ENCODE data around the gene EDA.

EDA gene

DNA sequence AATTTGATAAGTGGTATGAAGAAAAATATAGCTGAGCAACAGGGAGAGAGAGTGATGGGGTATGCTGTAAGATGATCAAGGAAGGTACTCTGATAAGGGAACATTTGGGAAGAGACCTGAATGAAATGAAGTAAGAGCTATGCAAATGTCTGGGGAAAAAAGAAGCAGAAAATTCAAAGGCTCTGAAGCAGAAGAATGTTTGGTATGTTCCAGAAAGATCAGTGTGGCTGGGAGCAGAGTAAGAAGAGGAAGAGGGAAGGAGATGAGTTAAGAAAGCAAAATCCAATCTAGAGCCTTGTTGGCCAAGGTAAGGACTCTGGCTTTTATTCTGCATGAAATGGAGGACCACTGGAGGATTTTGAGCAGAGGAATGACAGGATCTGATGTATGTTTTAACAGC is 343.8 kb downstream of the EDA start:
- ChIA-PET POLR2A (no interaction called here), CTCF (no interaction called here)
- DNase-seq (ENCODE audit: extremely low spot score), result no peak
- TF ChIP-seq, protein P1, sequence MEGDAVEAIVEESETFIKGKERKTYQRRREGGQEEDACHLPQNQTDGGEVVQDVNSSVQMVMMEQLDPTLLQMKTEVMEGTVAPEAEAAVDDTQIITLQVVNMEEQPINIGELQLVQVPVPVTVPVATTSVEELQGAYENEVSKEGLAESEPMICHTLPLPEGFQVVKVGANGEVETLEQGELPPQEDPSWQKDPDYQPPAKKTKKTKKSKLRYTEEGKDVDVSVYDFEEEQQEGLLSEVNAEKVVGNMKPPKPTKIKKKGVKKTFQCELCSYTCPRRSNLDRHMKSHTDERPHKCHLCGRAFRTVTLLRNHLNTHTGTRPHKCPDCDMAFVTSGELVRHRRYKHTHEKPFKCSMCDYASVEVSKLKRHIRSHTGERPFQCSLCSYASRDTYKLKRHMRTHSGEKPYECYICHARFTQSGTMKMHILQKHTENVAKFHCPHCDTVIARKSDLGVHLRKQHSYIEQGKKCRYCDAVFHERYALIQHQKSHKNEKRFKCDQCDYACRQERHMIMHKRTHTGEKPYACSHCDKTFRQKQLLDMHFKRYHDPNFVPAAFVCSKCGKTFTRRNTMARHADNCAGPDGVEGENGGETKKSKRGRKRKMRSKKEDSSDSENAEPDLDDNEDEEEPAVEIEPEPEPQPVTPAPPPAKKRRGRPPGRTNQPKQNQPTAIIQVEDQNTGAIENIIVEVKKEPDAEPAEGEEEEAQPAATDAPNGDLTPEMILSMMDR (IDR thresholded peaks at IDR 0.05; ENCODE audit: control extremely low read depth, extremely low read depth, low read depth, missing control alignments), result no peak

DNA sequence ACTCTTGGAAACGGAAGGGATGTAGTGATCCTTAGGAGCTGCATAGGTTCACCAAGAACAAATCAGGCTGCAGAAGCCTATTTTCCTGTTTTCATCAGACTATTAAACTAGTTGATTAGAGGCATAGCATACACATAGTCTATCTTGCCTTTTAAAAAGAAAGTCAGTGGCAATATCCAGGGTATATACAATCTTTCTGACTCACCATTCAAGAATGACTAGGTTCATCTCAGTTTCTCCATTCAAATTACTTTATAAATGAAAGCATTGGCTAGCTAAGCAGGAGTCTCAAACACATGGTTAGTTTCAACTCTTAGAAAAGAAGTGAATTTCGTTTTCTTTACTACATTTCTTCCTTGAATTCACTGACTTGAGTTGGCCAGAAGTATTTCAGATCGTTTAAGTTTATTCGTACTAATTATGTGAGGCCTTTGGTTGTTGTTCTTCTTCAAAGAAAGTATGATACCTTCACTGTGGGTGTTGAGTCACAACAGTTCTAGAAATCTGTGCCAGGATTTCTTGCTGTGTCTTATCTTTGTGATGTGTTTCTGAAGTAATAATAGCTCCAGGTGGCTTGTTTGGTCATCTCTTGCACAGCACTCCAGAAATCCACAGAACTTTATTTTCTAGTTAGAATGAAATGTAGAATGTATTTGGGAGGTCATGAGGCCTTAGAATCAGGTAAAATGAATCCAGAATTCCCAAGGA is 345.6 kb downstream of the EDA start:
- ChIA-PET CTCF (no interaction called here), POLR2A (no interaction called here)
- TF ChIP-seq, protein P1 (IDR thresholded peaks at IDR 0.05; ENCODE audit: control extremely low read depth, extremely low read depth, low read depth, missing control alignments), result no peak

DNA sequence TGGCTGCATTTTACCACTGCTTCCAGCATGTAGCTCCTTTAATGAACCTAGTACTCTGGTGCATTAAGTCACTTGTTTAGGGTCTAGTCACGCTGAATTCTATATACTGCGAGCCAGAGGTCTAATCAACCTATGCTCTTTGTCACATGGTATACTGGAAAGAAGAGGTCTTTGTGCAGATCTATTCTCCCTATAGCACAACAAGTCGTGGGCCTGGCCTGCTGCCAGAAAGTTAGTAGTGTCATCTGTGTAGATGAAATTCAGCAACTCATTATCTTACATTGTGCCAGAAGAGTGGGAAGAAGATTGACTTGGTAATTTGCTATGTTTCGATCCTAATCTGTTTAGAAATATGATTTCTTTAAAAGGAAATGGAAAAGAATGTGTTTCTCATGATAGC is 353.0 kb downstream of the EDA start:
- no peak for DNase-seq (ENCODE audit: extremely low spot score)
- TF ChIP-seq, protein P1 (IDR thresholded peaks at IDR 0.05; ENCODE audit: control extremely low read depth, extremely low read depth, low read depth, missing control alignments), result no peak
- POLR2A ChIA-PET, result no interaction called here
- CTCF ChIA-PET, result no interaction called here

More for the DNA sequence above, 345.6 kb downstream of the EDA start:
- no peak for DNase-seq (ENCODE audit: extremely low spot score)

DNA sequence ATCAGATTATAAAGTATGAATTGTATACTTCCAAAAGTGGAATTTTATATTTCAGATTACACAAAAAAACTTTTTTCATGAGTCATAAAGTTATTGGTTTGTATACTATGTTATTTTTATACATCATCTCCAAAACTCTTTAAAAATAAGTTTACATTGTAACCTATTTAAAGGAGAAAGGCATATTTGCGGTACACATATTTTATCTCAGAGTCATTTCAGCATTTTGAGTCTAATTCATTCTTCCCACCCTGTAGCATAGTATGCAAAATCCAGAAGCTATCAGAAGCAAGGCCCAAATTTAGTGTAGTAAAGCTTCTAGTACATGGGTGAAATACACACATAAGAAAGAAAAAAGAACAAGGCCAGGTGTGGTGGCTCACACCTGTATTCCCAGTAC is 353.5 kb downstream of the EDA start:
- POLR2A ChIA-PET, result no interaction called here
- TF ChIP-seq, protein P1 (IDR thresholded peaks at IDR 0.05; ENCODE audit: control extremely low read depth, extremely low read depth, low read depth, missing control alignments), result no peak
- DNase-seq (ENCODE audit: extremely low spot score), result no peak
- CTCF ChIA-PET, result no interaction called here

DNA sequence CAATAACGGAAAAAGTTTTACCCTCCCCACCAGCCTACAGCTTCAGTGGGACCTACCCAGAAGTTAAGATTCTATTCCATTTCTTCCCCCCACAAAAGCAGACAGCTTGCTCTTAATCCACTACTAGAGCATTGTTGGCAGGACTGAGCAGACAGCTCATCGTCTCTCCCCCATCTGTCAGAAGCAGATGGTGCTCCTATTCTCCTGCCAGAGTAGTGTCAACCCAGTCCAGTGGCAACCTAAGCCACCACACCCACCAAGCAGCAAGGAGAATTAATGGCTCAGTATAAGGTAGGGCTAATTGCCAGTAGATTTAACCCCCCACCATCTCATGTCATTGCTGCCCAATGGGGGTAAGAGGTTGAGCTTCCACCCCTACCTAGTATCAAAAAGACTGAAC is 371.8 kb downstream of the EDA start:
- POLR2A ChIA-PET, result no interaction called here
- no peak for DNase-seq (ENCODE audit: extremely low spot score)
- CTCF ChIA-PET, result no interaction called here
- TF ChIP-seq, protein P1 (IDR thresholded peaks at IDR 0.05; ENCODE audit: control extremely low read depth, extremely low read depth, low read depth, missing control alignments), result no peak

DNA sequence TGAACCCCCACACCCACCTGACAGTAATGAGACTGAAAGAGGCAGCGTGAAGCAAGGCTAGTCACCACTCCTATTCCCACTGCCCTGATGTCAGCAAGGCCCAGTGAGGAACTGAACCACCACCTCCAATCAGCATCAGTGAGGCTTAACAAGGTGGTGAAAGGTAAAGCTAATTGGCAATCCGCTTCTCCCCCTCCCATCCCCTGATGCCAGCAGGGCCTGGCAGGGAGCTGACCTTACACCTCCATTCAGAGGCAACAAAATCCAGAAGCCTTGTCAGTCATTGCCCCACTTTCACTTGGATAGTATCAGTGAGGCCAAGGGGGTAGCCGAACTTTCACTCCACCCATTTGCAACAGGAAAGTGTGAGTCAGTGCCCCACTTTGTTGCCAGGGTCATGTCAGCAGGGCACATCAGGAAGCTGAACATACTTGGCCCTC is 373.1 kb downstream of the EDA start:
- ChIA-PET CTCF (no interaction called here), POLR2A (no interaction called here)
- no peak for DNase-seq (ENCODE audit: extremely low spot score)
- TF ChIP-seq, protein P1 (IDR thresholded peaks at IDR 0.05; ENCODE audit: control extremely low read depth, extremely low read depth, low read depth, missing control alignments), result no peak

All from GM10248 (cell line).